ENCODE results near the gene CHD2.
"Not testable (repeated sequence)": the region's sequence is repeated elsewhere in the genome, so short reads cannot be mapped to it uniquely, and the experiment has no call there.

Gene CHD2

DNA sequence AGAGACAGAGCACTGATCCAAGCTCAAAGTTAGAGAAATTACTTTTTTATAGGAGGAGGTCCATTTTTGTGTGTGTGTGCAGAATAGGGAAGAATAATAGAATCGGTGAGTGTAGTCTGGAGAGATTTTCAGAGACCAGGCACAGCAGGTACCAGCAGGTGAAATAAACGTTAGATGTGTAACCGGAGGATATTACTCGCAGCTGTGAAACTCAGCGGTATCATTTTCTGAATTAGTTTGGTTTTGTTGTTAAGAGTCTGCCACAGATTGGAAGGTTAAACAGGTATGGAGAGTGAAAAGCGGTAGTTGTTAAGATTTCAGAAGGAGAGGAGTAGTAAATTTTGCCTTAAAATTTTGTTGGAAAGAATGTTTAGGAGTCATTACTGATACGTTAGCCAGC is 119.0 kb downstream of the CHD2 start:
- no peak for DNase-seq (ENCODE audit: low read depth in 3 of 3)

DNA sequence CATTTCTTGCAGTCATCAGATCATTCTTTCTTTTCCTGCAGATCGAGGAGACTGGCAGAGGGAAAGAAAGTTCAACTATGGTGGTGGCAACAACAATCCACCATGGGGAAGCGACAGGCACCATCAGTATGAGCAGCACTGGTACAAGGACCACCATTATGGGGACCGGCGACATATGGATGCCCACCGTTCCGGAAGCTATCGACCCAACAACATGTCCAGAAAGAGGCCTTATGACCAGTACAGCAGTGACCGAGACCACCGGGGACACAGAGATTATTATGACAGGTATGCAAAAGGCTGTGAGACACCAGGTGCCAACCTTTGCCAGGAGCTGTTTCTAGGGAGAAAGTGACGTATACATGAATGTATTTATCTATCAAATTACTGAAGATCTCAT is 119.8 kb downstream of the CHD2 start:
- no peak for DNase-seq (ENCODE audit: low read depth in 3 of 3)

DNA sequence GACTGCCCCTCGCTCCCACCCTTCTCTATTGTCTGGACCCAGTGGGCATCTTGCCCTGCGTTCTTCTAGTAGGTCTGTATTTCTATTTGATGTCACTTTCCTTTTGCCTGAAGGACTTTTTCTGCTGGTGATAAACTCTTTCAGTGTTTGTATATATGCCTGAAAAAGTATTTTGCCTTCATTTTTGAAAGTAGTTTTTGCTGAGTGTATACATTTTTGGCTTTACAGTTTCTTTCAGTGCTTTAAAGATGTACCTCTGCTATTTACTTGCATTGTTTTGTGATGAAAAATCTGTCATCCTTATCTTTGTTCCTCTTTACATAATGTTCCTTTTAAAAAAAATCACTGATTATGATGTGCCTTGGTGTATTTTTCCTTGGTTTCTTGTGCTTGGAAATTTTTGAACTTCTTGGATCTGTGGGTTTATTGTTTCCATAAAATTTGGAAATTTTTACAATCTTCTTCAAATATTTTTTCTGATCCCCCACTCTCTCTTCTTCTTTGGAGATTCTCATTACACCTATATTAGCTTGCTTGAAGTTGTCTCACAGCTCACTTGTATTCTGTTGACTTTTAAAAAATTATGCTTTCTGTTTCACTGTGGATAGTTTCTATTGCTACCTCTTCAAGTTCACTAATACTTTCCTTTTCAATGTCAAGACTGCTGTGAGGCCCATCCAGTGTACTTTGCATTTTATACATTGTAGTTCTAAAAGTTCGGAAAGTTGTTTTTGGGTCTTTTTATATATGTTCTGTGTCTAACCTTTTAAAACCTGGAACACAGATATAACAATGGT is 121.0 kb downstream of the CHD2 start:
- DNase-seq (ENCODE audit: low read depth in 3 of 3): no peak

DNA sequence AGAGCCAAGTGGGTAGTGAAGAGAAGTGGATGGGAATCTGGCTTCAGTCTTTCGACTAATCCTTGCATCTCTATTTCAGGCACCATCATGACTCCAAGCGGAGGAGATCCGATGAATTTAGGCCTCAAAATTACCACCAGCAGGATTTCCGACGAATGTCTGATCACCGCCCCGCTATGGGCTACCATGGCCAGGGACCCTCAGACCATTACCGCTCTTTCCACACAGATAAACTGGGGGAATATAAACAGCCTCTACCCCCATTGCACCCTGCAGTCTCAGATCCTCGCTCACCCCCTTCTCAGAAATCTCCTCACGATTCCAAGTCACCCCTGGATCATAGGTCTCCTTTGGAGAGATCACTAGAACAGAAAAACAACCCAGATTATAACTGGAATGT is 124.2 kb downstream of the CHD2 start:
- DNase-seq (ENCODE audit: low read depth in 3 of 3): no peak

DNA sequence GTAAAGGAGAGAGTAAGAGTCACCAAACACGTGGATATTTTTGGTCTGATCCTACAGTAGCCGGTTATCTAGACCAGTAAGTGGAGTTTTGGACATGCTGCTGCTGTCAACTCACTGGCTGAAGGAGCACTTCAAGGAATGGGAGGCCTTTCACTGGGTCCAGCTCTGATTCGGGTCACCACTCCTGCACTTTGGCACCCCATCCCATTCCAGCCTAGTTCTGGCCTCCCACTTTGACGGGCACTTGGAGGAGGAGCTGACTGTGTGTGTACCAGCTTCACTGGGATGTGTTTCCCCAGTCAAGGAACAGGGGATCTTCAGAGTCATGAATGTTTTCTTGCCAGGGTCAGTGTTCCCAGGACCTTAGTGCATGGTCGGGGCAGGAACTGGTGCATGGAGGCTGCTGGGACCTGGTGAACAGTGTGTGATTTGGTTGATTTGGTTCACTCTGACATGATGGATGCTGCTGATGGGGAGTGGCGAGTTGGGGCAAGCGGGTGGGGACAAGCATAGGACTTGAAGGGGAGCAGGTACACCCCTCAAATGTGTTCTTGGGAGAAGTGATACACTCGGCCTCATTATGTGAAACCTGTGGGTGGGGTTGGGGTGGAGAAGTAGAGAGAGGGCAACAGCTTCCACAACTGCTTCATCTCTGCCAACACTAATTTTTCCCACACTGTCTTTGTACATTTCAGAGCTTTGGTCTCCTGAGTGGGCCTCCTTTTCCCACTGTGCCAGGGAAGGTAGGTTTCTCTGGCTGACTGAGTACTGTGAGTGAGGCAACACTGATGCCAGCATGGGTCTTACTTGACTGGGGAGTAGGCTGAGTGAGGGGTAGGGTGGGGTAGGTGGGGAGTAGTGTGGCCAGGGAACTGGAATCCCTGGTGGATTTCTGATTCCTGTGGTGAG is 124.8 kb downstream of the CHD2 start:
- no peak for DNase-seq (ENCODE audit: low read depth in 3 of 3)

DNA sequence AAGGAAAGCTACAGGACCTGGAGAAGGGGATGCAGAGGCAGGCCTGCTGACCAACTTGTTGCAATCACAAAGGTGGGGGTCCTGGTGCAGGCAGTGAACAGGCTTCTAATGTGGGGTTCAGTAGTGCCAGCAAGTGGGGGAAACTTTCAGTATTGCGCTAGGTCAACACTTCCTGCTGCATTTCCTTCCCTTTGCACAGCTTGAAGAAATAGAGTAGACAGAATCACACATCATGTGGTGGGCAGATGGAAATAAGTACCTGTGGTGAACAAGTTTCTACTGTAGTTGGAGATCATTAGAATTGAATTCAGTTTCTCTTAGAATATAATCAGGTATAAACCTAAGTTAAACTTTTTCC is 125.5 kb downstream of the CHD2 start:
- no peak for DNase-seq (ENCODE audit: low read depth in 3 of 3)

DNA sequence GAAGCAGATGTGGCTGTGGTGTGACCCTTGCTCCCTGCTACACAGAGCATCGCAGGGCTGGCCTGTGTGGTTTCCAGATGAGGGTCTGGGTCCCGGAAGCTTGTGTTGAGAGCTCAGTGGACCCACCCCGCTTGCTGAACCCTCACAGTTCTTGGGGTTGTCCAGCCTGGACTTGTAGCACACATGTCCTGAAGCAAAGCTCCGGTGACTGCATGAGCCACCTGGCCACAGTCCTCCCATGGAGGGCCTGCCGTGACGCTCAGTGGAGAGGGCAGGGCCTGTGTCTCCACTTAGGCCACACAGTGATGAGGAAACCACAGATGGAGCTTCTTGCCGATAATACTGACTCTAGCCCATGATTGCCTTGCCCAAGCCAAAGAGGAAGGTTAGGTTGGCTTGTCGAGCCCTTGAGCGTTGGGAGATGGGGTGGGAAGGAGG is 126.3 kb downstream of the CHD2 start:
- DNase-seq (ENCODE audit: low read depth in 3 of 3): no peak

DNA sequence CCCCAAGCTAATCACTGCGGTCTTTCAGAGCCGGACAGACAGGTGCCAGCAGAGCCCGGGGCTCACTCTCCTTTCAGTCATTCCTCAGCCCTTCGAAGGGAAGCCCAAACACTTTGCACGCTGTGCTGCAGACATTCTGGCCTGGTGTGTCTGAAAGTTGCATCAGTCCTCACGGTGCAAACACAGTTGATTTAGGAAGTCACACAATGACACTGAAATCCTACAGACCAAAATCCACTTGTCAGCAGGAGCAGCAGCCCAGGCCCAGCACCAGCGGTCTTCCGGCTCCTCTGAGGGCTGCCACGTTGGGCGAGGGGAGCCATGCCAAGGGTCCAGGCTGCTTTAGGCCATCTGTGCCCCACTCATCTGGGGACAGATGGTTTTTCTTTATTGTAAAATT is 127.3 kb downstream of the CHD2 start:
- DNase-seq (ENCODE audit: low read depth in 3 of 3): no peak

DNA sequence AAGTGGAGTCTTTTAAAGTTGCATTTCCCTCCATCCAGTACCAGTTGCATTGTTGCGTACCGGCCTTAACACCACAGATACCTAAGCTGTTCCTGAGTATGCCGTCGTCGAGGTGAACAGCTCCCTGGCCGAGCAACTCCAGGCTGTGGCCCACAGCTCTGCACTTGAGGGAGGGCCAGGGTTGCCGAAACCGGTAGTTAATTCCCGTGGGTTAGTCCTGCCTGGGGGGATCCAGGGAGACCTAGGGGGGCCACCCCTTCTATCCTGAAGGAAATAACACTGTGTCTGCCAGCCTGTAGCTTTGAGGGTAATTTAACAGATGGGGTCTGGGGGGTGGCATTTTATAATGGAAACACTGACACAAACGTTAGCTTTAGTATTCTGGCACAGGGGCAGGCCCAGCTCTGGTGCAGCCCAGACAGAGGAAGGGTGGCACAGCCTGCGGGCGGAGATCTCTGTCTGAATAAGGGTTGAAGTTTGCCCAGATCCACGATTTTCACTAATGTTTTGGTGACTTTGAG is 128.0 kb downstream of the CHD2 start:
- no peak for DNase-seq (ENCODE audit: low read depth in 3 of 3)

DNA sequence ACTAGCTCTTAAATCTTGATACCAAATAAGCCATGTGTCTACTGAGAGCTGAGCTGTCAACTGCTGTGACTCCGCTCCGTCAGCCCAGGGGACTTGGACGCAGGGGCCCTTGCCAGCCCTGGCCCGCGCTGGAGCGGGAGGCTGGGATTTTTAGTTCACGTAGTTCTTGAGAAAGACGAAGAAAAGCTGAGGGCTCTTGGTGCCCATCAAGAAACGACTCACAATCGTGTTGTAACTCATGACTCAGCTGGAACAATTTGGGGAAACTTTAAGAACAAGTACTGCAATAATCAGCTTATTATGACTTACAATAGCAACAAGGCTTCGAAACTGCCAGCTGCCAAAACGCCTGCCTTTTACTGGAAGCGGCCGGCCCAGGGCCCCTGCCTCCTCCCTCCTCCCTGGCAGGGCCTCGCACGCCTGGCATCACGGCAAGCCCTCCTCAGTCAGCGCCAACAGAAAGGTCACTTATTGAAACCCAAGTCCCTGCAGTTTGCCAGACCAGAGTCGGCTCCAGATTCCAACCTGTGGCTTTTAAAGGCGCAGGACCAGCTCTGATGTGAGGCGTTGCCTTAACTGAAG is 128.6 kb downstream of the CHD2 start:
- DNase-seq (ENCODE audit: low read depth in 3 of 3): peak in 1 of 3 donors; percentile 22

DNA sequence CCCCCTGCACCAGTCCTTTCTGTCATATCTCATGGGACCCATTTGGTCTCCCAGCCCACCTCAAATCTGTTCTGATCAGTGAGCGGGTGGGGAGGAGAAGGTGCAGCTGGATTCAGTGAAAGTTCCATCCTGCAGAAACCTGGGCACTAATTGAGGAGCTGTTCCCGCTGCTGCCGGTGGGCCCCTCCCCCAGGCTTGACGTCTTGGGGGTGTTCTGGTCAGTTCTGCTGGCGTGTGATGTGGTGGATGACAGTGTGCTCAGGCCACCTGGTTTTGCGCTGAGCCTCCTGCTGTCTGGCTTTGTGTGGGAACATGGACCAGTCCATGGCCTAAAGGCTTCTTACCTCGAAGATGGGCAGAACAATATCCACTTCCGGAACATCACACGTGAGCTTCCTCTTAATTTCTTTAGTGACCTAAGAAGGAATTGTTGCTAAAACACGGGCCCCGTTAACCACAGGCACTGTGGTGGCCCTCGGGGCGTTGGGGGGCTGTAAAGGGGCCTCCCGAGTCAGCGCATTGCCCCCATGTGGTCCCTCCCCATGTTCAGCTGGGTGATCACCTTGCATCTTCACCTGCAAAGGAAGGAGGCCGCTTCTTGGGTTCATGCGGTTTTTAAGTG is 129.2 kb downstream of the CHD2 start:
- no peak for DNase-seq (ENCODE audit: low read depth in 3 of 3)

DNA sequence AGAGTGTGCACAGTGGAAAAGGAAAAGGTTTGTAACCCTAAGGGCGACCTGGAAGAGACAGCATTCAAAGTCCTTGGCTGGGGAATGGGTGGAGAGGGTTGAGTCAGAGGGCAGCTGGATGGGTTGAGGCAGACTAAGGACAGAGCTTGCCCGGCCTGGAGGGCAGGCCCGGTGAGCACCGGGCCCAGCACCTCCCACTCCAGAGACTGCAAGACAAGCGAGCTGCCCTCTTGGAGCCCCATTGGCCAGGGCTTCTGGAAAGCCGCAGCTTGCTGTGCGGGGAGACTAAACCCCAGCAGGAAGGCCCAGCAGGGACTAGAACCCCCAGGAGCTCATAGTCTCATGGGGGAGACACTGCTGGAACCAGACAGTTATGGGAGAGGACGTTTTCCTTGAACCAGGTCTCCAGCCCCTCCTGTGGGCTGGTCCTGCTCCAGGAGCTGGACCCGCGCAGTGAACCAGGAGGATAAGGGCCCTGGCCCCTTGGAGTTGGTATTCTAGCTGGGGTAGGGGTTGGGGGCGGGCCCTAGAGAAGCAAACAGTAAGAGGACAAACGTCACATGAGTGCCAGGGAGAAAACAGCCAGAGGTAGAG is 129.8 kb downstream of the CHD2 start:
- DNase-seq (ENCODE audit: low read depth in 3 of 3): no peak

DNA sequence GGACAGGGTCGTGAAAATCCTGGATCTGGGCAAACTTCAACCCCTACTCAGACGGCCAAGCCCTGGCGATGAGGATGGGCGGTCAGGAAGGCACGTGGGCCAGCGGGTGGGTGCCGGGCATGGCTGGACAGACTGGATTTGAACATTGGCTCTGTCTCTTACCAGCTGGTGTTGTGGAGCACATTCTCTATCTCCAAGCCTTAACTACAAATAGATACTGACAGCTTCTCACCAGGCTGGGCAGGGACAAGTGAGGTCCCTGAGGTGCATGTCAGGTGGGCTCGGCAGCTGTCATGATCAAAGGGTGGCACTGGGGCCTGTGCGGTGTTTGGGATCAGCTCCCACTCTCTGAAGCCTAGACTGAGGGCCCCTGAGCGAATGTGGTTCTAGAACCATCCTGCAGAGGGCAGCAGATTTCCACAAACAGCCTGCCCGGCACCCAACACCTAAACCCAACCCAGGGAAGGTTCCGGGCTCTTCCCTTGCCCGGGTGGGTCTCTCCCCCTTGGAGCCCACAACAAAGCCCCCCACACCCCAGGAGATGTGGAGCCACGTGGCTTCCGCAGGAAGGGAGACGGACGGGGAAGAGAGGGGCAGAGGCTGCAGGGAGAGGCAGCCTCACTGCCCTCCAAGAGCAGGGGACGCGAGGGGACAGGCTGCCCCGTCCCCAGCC is 130.4 kb downstream of the CHD2 start:
- DNase-seq (ENCODE audit: low read depth in 3 of 3): peak; percentile 29 to 56 (median 55)

DNA sequence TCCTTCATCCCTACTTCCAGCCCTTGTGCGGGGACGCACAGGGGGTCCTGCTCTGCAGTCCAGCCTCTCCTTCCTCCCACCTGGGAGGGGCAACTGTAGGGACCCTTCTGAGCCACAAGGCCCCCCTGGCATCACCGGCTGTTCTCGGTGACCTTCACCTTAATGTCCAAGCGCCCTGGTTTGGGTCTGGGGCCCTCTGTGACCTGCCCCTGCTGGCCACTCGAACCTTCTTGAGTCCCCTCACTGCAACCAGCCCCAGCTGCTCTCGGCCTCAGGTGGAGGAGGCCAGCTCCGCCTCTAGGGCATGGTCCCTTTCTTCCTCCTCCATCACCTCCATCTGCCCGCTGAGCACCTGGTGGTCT is 131.0 kb downstream of the CHD2 start:
- no peak for DNase-seq (ENCODE audit: low read depth in 3 of 3)

DNA sequence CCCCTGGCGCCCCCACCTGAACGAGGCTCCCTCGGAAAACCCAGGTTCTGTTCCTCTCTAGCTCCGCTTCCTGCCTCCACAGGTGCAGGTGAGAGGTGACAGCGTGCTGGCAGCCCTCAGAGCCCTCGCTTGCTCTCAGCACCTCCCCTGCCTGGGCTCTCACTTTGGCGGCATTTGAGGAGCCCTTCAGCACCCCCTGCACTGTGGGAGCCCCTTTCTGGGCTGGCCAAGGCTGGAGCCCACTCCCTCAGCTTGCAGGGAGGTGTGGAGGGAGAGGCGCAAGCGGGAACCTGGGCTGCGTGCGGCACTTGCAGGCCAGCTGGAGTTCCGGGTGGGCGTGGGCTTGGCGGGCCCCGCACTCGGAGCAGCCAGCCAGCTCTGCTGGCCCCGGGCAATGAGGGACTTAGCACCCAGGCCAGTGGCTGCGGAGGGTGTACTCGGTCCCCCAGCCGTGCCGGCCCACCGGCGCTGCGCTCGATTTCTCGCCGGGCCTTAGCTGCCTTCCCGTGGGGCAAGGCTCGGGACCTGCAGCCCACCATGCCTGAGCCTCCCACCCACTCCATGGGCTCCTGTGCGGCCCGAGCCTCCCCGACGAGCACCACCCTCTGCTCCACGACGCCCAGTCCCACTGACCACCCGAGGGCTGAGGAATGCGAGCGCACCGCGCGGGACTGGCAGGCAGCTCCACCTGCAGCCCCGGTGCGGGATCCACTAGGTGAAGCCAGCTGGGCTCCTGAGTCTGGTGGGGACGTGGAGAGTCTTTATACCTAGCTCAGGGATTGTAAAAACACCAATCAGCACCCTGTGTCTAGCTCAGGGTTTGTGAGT is 131.6 kb downstream of the CHD2 start:
- DNase-seq (ENCODE audit: low read depth in 3 of 3): not testable (repeated sequence)

DNA sequence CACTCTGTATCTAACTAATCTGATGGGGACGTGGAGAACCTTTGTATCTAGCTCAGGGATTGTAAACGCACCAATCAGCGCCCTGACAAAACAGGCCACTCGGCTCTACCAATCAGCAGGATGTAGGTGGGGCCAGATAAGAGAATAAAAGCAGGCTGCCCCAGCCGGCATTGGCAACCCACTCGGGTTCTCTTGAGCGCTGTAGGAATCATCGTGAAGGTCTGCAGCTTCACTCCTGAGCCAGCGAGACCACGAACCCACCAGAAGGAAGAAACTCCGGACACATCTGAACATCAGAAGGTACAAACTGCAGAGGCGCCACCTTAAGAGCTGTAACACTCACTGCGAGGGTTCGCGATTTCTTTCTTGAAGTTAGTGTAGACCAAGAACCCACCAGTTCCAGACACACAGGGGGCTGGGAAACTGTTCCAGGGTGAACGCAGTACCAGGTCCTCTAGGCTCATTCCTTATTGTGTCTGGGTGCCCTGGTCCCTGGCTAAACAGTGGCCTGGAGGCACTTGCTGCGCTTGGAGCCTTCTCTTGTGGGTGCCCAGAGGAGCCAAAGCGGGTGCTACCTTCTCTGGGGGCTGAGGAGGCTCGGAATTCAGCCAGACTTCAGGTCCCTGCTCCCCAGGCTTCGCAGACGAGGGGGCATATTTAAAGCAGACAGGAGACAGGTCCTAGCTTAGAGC is 132.5 kb downstream of the CHD2 start:
- not testable (repeated sequence) for DNase-seq (ENCODE audit: low read depth in 3 of 3)

DNA sequence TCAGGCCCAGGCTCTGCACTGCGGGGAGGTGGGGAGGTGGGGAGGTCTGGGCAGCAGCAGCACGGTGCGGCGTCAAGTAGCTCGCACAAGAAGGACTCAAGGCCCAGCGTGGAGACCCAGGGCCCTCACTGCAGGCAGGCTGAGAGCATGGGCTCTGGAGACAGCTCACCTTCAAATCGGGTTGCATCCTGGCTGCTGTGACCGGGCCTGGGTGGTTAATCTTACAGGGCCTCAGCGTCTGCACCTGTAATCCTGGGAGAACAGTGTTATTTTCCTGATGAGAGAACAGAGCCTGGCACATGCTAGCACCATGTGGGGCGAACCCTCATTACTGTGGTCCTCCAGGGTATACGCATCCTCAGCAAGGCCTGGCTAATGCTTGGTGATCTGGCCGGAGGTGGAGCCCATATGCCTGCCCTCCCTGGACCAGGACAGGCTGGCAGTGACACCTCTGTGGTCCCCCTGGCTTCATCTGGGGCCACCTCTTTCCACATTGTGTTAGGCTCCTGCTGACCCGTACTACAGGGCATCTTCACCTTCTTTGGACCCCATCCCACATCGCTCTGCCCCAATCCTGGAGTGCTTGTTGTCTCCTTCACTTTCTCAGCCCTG is 133.4 kb downstream of the CHD2 start:
- no peak for DNase-seq (ENCODE audit: low read depth in 3 of 3)

DNA sequence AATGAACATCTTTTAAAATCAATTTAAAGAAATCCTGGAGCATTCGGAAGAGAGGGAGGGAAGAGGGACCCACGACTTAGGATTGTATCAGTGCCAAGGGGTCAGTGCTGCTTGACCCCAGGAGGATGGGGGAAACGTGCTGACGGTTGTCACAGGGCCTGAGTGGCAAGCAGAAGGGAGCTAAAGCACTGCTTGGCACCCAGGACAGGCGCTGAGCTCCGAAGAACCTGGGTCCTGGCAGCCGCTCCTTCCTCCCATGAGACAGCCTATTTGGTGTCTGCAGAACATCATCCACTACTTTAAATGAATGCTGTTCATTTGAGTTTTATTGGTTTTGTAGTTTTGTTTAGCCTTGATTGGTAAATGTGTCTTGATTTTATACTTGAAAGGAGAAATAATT is 134.4 kb downstream of the CHD2 start:
- DNase-seq (ENCODE audit: low read depth in 3 of 3): no peak
